ENCODE data around the gene CDYL2.

Gene CDYL2

GRCh38 chr16:80720804-80721371 is 83.5 kb downstream of the CDYL2 start:
- Histone ChIP-seq H3K4me3 (ENCODE audit: low read length) (no peak overlapping the region), H3K27me3 (ENCODE audit: control insufficient read depth, low read length) (no peaks in the 10 kb centered on the region), H3F3A (ENCODE audit: control insufficient read depth, insufficient read depth) (0 out of 2 replicates have a peak, but pooled peaks cover 5% of the 10 kb centered on the region), H3K79me2 (ENCODE audit: control insufficient read depth, low read length) (no peaks in the 10 kb centered on the region), H3K4me2 (ENCODE audit: low read length) (no peak overlapping the region), H4K20me1 (ENCODE audit: control insufficient read depth, insufficient read depth, low read depth, low read length) (no peaks in the 10 kb centered on the region), H3K27ac (ENCODE audit: low read depth, low read length) (no peak overlapping the region), H3K9me2 (replicated peaks; ENCODE audit: control insufficient read depth, low read length) (no peaks in the 10 kb centered on the region; the same call in 1 of the 2 replicates), H3K36me3 (ENCODE audit: control insufficient read depth, low read length) (no peaks in the 10 kb centered on the region), H3K9me3 (ENCODE audit: control insufficient read depth, insufficient read depth, low read length) (peaks cover 10% of the 10 kb centered on the region; the same call in 1 of the 2 replicates), H3K4me1 (ENCODE audit: control insufficient read depth, low read length) (peaks cover 24% of the 10 kb centered on the region)
- no peak for TF ChIP-seq EZH2phosphoT487 (IDR thresholded peaks at IDR 0.05; ENCODE audit: borderline replicate concordance, low read length)
- TF ChIP-seq, protein P1, sequence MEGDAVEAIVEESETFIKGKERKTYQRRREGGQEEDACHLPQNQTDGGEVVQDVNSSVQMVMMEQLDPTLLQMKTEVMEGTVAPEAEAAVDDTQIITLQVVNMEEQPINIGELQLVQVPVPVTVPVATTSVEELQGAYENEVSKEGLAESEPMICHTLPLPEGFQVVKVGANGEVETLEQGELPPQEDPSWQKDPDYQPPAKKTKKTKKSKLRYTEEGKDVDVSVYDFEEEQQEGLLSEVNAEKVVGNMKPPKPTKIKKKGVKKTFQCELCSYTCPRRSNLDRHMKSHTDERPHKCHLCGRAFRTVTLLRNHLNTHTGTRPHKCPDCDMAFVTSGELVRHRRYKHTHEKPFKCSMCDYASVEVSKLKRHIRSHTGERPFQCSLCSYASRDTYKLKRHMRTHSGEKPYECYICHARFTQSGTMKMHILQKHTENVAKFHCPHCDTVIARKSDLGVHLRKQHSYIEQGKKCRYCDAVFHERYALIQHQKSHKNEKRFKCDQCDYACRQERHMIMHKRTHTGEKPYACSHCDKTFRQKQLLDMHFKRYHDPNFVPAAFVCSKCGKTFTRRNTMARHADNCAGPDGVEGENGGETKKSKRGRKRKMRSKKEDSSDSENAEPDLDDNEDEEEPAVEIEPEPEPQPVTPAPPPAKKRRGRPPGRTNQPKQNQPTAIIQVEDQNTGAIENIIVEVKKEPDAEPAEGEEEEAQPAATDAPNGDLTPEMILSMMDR (IDR thresholded peaks at IDR 0.05; ENCODE audit: low read depth, low read length, poor library complexity, severe bottlenecking) = no peak

DNA sequence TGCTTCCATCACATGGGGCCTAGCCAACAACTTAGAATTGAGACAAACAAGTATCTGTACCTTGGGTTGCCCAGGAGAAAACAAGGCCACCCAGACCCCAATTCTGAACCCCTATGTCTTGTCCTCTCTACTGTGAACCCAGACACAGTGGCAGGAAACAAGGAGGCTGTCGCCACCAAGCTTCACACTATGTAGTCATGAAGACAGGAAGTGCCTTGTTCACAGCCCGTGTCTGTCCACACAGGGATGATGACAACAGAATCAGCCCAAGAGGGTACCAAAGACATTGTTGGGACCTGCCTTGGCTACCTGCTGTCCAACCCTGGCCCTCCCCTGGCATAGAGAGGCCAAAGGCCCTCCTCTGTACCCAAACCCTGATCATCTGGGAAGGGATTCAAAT is 84.8 kb downstream of the CDYL2 start:
- Histone ChIP-seq H3K4me1 (ENCODE audit: control insufficient read depth, low read length) (peaks cover 24% of the 10 kb centered on the region), H3F3A (ENCODE audit: control insufficient read depth, insufficient read depth) (0 out of 2 replicates have a peak, but pooled peaks cover 5% of the 10 kb centered on the region), H3K36me3 (ENCODE audit: control insufficient read depth, low read length) (no peaks in the 10 kb centered on the region), H3K79me2 (ENCODE audit: control insufficient read depth, low read length) (no peaks in the 10 kb centered on the region), H3K4me3 (ENCODE audit: low read length) (no peak overlapping the region), H4K20me1 (ENCODE audit: control insufficient read depth, insufficient read depth, low read depth, low read length) (no peaks in the 10 kb centered on the region), H3K9me2 (replicated peaks; ENCODE audit: control insufficient read depth, low read length) (no peaks in the 10 kb centered on the region; the same call in 1 of the 2 replicates), H3K27me3 (ENCODE audit: control insufficient read depth, low read length) (no peaks in the 10 kb centered on the region), H3K27ac (ENCODE audit: low read depth, low read length) (no peak overlapping the region), H3K4me2 (ENCODE audit: low read length) (no peak overlapping the region), H3K9me3 (ENCODE audit: control insufficient read depth, insufficient read depth, low read length) (peaks cover 10% of the 10 kb centered on the region; the same call in 1 of the 2 replicates)
- no peak for TF ChIP-seq EZH2phosphoT487 (IDR thresholded peaks at IDR 0.05; ENCODE audit: borderline replicate concordance, low read length)
- TF ChIP-seq, protein P1 (IDR thresholded peaks at IDR 0.05; ENCODE audit: low read depth, low read length, poor library complexity, severe bottlenecking) = no peak

DNA sequence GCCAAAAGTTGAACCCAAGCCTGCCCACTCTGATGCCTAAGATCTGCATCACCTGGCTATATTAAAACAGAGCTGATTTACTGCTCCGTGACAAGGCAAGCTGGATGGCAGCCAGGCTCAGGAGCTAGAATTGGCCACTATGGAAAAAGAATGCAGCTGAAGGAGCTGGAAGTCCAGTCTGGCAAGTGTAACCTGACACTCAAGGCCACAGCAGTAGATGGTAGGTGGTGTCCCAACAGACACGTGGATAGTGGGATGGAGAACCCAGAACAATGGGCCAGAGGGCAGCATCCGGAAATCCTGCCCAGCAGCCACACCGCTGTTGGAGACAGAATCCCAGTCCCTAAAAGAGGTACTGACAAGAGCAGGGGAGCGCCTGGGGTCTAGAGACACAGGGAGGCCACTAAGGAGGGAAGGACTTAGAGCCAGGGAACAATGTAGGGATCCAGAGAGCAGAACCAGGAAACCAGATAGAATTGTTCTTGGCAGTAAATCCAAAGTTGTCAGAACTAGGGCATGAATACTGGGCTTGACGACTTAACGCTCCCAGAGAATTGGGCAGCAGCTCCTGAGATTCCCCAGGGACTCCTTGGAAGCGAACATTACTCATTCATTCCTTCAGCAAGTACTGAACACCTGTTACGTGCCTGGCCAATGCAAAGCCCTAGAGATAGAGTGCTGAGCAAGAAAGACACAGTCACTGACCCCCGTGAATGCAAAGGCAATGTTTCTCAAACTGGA is 85.7 kb downstream of the CDYL2 start:
- H4K20me1 ChIP-seq (ENCODE audit: control insufficient read depth, insufficient read depth, low read depth, low read length) = no peaks in the 10 kb centered on the region
- H3K4me2 ChIP-seq (ENCODE audit: low read length) = no peak overlapping the region
- H3F3A ChIP-seq (ENCODE audit: control insufficient read depth, insufficient read depth) = 0 out of 2 replicates have a peak, but pooled peaks cover under 1% of the 10 kb centered on the region
- peaks cover 10% of the 10 kb centered on the region; the same call in 1 of the 2 replicates for H3K9me3 ChIP-seq (ENCODE audit: control insufficient read depth, insufficient read depth, low read length)
- H3K79me2 ChIP-seq (ENCODE audit: control insufficient read depth, low read length) = no peaks in the 10 kb centered on the region
- TF ChIP-seq, protein P1 (IDR thresholded peaks at IDR 0.05; ENCODE audit: low read depth, low read length, poor library complexity, severe bottlenecking) = no peak
- no peak for TF ChIP-seq EZH2phosphoT487 (IDR thresholded peaks at IDR 0.05; ENCODE audit: borderline replicate concordance, low read length)
- H3K27me3 ChIP-seq (ENCODE audit: control insufficient read depth, low read length) = no peaks in the 10 kb centered on the region
- H3K4me1 ChIP-seq (ENCODE audit: control insufficient read depth, low read length) = peaks cover 22% of the 10 kb centered on the region
- no peak overlapping the region for H3K4me3 ChIP-seq (ENCODE audit: low read length)
- no peaks in the 10 kb centered on the region; the same call in 1 of the 2 replicates for H3K9me2 ChIP-seq (replicated peaks; ENCODE audit: control insufficient read depth, low read length)
- H3K27ac ChIP-seq (ENCODE audit: low read depth, low read length) = no peak overlapping the region
- no peaks in the 10 kb centered on the region for H3K36me3 ChIP-seq (ENCODE audit: control insufficient read depth, low read length)

Measured in DOHH2 (cell line).